ENCODE results near the gene LRIG3.

LRIG3 gene

GRCh38 chr12:58844161-58844560, 76.1 kb downstream of the LRIG3 start:
- no peak for DNase-seq

GRCh38 chr12:58841058-58841798, 79.1 kb downstream of the LRIG3 start:
- no peak for DNase-seq

- no peak for DNase-seq
Measured at GRCh38 chr12:58833853-58834252, 86.5 kb downstream of the LRIG3 start.

- no peak for DNase-seq
Measured at GRCh38 chr12:58832920-58833319, 87.4 kb downstream of the LRIG3 start.

Measured in activated CD4-positive, alpha-beta T cell treated with anti-CD3 and anti-CD28 coated beads, Interleukin-2, amount 50 U/mL, for 1 hour (primary cell).